ENCODE results near the gene CYP2U1. TPM values are rescaled to one million over a fixed set of nuclear protein-coding genes. Genes with fewer than 3 reads are reported as not detected.

CYP2U1 gene
- 3.2 and 6.9 TPM in 2 replicates for total RNA-seq

DNA sequence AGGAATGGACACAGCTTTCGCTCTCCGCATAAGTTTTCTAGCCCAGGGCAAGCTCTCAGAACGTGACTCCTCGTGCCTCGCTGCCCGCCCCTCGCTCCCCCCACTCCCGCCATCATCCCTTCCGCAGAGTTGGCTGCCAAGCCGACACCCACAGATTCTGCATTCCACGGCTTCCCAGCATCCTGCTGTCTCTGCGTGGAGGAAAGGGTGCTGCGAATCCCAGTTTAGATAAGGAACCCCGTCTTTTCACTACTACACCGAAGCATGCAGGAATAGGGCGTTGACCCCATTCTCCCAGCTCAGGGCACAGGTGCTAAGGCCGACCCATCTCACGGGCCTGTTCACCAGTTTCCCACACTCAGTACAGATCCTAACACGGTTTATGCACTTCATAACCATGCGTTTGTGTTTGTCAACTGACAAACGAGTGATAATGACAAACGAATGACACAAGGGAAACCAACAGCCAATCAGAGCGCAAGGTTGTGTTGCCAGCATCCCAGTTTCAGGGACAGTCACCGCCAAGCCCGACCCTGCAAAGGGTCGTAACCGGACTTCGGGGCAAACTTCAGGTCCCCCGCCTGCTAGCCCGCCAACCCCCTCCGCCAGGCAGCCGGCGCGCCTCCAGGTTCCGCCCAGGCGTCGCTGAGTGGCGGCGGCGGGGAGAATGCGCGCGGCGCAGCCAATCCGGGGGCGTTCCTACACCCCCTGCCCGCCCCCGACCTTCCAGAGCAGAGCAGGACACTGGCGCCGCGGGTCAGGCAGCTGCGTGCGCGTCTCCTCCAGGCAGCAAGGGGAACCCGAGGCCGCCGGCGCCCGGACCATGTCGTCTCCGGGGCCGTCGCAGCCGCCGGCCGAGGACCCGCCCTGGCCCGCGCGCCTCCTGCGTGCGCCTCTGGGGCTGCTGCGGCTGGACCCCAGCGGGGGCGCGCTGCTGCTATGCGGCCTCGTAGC lies at the start of gene CYP2U1:
TSS of gene CYP2U1 (plus strand) at position 729 of the 954 bp plus-strand sequence. CDS start at position 824, 95 bp downstream.

DNA sequence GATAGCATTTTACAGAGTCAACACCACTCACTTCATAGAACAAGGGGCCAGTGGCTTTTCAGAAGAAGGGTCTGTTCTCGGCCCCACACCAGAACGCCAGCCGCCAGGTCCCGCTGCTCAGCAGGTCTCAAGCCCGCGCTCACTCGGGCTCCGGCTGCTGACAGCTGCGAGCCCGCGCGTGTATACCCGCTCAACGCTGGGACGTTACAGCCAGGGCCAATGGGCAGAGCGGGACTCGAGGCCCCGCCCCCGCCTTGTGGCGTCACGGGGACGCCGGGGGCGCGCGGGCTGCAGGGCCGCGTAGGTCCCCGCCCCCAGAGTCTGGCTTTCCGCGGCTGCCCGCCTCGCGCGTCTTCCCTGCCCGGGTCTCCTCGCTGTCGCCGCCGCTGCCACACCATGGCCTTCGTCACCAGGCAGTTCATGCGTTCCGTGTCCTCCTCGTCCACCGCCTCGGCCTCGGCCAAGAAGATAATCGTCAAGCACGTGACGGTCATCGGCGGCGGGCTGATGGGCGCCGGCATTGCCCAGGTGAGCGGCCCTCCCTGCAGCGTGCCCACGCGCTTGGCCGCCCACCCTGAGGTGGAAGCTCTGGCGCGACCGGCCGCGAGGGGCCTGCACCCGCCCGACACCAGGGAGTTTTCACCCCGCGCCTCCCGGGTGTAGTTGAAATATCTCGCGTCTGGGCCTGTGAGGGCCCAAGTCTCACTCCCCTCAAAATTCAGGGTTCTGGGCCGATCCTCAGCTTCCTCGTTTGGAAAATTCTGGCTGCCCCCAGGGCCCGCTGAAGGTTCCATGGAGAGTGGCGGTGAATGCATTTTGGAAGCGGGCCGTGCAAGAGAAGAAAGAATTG lies 58.4 kb downstream of the CYP2U1 start, which contains the start of gene HADH:
TSS of gene HADH (plus strand) at position 353 of the 850 bp plus-strand sequence. CDS start at position 397, 44 bp downstream.

Other genes with a start within 250 kb of the CYP2U1 start
- 30.6 and 46.9 TPM in 2 replicates for gene PAPSS1, start 211.3 kb upstream of the CYP2U1 start, total RNA-seq
- gene SGMS2, start 106.6 kb upstream of the CYP2U1 start, total RNA-seq, result 10.5 and 29.3 TPM in 2 replicates
- gene HADH, start 58.3 kb downstream of the CYP2U1 start, total RNA-seq, result 18.4 and 21.9 TPM in 2 replicates
- gene LEF1, start 237.4 kb downstream of the CYP2U1 start, total RNA-seq, result 12.9 and 29.2 TPM in 2 replicates